Thyroid gland (tissue), 4 donors: ENCODE results near the gene POM121C.

ENCODE experiments used
- POLR2A ChIP-seq, 2 donors: fragments of 450-650 bp; IDR thresholded peaks; one replicate each; pipeline ENCODE4 v1.6.1; 2017; ENCODE audit warnings: antibody characterized with exemption in 2 of 2, mild to moderate bottlenecking in 2 of 2, moderate library complexity in 1 of 2
- TF ChIP-seq, protein P1 (sequence below), 6 experiments: fragments of 200-600 bp in 3 of 6; fragments of 450-650 bp in 3 of 6; sonication (generic) in 3 of 6; IDR thresholded peaks; one replicate each; pipeline ENCODE4 v1.5.1; 2016 to 2019; ENCODE audit warnings: antibody characterized with exemption in 6 of 6, mild to moderate bottlenecking in 2 of 6, inconsistent platforms in 1 of 6, moderate library complexity in 1 of 6

DNA sequence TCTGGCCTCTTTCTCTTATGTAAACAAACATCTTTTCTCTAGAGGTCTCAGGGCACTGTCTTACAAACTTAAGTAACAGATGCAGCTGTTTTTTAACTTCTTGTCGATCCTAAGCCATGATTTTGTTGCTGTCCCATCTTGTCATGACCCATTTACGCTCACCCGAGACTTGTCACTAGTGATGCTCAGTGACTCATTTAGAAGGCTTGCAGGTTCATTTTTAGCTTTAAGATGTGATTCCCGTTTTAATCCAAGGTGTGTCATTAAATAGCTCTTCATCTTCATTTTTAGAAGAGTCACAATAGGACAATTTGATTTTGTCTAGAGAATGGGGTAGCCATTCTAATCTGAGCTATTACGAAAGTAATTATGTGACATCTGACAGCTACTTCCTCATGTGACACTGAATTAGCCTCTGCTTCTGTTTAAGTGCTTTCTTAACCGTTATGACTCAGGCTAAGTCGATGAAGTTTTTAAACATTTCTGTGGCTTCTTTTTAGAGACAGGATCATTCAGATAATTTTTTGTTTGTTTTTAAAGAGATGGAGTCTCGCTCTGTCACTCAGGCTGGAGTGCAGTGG is 48.7 kb upstream of the POM121C start:
- TF ChIP-seq, protein P1, sequence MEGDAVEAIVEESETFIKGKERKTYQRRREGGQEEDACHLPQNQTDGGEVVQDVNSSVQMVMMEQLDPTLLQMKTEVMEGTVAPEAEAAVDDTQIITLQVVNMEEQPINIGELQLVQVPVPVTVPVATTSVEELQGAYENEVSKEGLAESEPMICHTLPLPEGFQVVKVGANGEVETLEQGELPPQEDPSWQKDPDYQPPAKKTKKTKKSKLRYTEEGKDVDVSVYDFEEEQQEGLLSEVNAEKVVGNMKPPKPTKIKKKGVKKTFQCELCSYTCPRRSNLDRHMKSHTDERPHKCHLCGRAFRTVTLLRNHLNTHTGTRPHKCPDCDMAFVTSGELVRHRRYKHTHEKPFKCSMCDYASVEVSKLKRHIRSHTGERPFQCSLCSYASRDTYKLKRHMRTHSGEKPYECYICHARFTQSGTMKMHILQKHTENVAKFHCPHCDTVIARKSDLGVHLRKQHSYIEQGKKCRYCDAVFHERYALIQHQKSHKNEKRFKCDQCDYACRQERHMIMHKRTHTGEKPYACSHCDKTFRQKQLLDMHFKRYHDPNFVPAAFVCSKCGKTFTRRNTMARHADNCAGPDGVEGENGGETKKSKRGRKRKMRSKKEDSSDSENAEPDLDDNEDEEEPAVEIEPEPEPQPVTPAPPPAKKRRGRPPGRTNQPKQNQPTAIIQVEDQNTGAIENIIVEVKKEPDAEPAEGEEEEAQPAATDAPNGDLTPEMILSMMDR (IDR thresholded peaks at IDR 0.05): no peak
- no peak for TF ChIP-seq POLR2A (IDR thresholded peaks at IDR 0.05)
